ENCODE measurements around the gene CRY2.
"Not testable (repeated sequence)": the region's sequence is repeated elsewhere in the genome, so short reads cannot be mapped to it uniquely, and the experiment has no call there.

The CRY2 gene

DNA sequence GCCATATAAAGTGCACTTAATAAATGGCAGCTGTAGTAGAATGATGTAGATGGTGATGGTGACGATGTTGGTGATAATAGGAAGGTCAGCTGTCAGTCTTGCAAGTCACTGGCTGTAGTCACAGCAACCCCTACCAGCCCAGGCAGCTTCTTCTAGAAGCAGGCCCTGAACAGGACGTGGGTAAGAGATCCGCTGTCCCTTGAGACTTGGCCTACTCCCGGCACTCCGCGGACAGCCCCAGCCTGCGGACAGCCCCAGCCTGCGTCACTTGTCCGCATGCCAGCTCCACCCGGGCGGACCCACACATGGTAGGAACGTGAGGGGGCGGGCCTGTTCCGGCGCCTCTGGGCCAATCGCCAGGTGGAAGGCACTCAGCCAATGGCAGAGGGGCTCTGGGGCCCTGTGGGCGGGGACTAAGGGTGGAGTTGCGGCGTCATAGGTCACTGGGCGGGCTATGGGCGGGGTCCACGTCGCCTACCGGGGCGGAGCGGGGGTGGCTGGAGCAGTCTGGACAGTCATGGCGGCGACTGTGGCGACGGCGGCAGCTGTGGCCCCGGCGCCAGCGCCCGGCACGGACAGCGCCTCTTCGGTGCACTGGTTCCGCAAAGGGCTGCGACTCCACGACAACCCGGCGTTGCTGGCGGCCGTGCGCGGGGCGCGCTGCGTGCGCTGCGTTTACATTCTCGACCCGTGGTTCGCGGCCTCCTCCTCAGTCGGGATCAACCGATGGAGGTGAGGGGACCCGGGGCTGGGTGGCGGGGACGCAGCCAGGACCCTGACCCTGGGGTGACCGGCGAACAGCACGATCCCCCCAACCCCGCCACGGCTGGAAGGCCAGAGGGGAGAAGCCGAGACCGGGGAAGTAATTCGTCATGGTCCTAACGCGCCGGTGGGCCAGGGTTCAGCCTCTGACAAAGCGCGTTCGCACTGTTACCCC is at the start of gene CRY2:
Gene CRY2 (plus strand): TSS at position 502 of the 937 bp plus-strand sequence. CDS start 16 bp downstream, at position 518.
- peak; percentile 98 for DNase-seq (ENCODE audit: low read depth in 2 of 2)

DNA sequence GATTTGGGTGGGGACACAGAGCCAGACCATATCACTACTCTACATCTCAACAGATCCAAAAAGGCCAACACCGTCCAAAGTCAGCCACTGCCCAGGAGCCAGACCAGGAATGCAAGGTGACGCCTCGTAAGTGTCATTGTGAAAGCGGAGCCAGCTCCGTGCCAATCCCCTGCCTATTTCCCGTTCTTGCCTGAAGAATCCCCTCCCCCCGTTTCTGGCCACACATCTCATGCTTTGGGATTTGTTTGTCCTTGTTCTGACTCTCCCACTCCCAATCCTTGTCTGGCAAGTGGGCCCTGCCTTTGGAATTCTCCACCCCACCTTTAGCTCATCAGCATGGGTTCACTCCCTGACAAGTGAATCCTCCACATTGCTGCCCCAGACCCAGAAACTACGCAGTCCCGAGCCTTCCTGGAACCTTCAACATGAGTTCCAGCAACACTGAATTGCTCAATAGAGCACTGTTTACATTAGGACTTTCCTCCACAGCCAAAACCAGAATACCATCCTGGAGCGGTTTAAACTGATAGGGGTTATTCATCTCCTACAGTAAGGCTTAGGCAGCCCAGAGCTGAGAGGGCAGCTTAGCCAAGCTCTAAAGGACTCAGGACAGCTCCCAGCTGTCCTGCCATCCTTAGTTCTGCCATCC is 48.4 kb upstream of the CRY2 start:
- no peak for DNase-seq (ENCODE audit: low read depth in 2 of 2)

DNA sequence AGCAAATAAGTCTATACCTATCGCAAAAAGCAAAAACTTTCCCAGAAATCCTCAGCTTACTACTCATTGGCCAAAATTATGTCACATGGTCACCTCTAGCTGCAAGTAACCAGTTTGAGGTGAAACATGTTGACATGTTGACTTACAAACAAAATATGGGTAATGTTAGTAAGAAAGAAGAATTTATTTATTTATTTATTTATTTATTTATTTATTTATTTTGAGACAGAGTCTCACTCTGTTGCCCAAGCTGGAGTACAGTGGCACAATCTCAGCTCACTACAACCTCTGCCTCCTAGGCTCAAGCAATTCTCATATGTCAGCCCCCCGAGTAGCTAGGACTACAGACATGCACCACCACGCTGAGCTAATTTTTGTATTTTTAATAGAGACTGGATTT is 47.7 kb upstream of the CRY2 start:
- DNase-seq (ENCODE audit: low read depth in 2 of 2), result no peak

DNA sequence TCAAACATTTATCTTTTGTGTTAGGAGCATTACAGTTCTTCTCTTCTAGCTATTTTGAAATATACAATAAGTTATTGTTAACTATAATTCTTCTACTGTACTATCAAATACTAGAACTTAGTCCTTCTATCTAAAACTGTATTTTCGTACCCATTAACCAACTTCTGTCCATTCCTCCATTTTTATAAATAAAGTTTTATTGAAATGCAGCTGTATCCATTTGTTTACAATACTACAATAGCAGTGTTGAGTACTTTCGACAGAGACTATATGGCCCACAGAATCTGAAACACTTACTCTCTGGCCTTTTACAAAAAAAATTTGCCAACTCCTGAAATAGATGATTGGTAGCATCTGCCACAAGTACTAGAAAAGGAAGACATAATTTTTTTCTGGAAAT is 47.0 kb upstream of the CRY2 start:
- no peak for DNase-seq (ENCODE audit: low read depth in 2 of 2)

DNA sequence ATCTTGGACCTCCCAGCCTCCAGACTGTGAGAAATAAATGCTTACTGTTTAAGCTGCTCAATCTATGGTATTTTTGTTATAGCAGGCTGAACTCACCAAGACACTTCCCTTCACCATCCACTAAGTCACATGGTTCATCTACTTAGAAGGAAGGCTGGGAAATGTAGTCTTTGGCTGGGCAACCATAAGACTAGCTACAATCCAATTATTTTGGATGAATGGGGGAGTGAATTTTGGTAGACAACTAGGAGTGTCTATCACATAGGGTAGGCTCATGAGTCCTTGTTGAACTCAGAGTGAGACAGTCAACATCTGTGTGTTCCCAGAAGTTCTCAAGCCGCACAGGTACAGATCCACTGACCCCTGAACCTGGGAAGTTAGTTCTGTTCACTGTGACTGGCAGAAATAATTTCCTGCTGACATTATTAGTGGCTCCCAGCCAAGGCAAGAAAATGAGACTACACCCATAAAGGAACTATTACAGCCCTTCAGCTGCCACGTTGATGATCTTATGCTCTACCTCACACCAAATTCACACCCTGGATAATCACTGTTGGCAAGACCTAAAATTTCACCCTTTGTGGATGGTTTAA is 45.5 kb upstream of the CRY2 start:
- DNase-seq (ENCODE audit: low read depth in 2 of 2), result no peak

DNA sequence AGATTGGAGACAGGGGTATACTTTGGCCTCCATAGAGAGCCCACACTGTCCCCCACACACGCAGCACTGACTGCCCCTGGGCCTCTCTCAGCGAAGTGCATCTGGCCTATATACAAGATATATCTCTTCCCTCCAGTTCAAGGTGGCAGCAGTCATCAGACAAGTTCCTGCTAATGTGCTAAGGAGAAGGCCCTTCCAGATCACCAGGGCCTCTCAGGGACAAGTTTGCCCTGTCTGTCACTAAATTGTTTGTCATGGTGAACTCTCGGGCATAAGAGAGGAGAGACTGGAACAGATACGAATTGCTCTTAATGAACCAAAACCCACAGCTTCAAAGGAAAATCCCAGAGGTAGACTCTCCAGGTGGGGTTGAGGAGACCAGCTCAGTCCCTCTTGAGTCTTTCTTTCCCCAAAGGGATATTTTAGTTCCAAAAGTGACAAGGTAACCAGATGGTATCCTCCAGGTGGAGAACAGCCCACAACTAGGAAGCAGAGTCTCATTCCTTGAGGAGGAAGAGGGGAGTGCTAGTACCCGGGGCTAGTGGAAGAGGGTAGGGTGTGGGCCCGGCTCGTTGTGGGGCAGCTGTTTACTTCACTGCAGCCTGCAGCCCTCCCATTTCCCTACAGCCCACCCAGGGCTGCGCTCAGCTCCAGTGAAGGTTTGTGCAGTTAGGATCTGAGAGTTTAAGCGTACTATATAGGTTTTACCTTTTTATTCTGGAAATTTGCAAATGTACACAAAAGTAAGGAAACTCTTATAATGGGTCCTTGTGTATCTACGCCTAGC is 44.6 kb upstream of the CRY2 start:
- no peak for DNase-seq (ENCODE audit: low read depth in 2 of 2)

DNA sequence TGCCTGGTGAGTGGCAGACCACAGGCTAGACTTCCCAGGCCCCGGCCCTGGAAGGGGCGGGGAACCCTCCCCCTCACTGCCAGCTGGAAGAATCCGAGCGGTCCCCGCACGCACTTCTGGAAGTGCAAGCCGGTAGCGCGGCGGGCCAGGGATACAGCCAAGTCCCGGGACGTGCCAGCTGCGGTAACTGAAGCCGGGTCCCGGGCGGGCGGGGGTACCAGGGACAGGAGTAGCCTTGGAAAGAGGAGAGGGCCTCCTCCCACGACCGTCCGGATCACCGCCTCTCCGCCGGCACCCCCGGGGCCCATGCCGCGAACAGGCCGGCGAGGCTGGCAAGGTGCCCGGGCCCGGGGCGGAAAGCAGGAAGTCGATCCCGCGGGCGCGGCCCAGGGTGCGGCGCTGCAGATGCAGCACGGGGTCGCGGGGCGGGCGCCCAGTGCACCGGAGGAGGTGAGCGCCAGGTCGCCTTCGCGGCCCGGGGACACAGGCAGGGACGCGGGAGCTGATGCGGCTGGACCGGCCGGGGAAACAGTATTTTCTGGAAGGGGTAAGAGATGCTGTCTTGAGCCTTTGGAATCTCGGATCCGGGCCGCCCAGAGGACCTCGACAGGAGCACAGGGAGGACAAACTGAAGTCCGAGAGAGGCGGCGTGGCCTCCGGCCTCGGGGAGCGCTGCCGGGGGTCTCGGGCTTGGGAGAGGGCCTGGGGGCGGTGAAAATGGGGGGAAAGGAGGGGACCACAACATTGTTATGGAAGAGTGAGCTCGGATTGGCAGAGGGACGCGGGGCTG is 43.1 kb upstream of the CRY2 start:
- DNase-seq (ENCODE audit: low read depth in 2 of 2), result peak in 1 of 2 donors; percentile 55

DNA sequence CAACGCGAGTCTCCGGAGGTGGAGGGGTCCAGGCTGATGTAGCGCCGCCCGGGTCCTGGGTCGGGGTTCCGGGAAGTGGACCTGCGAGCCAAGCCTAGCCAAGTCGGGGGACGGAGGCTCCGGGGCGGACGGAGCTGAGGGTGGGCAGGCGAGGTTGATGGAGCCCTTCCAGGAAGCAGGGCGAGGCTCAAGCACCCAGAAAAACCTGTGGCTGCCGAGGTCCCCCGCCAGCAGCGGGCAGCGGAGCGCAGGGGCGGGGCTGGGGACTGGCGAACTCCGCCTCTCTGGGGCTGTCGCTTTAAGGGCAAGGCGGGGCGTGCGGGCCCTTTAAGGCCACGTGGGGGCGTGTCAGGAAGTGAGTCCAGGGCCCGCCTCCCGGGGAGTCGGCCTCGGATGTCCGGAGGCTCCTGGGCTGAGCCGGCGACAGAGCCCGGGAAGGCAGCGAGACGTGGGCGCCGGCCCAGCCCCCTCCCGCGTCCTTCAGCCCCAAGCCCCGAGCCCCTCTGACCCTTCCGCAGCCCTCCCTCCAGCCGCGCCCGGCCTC is 42.4 kb upstream of the CRY2 start, which contains the start of gene SLC35C1:
Gene SLC35C1 (plus strand): TSS at position 389 of the 544 bp plus-strand sequence. CDS start 653 bp downstream, outside the sequence.
- peak; percentile 92 to 94 for DNase-seq (ENCODE audit: low read depth in 2 of 2)

DNA sequence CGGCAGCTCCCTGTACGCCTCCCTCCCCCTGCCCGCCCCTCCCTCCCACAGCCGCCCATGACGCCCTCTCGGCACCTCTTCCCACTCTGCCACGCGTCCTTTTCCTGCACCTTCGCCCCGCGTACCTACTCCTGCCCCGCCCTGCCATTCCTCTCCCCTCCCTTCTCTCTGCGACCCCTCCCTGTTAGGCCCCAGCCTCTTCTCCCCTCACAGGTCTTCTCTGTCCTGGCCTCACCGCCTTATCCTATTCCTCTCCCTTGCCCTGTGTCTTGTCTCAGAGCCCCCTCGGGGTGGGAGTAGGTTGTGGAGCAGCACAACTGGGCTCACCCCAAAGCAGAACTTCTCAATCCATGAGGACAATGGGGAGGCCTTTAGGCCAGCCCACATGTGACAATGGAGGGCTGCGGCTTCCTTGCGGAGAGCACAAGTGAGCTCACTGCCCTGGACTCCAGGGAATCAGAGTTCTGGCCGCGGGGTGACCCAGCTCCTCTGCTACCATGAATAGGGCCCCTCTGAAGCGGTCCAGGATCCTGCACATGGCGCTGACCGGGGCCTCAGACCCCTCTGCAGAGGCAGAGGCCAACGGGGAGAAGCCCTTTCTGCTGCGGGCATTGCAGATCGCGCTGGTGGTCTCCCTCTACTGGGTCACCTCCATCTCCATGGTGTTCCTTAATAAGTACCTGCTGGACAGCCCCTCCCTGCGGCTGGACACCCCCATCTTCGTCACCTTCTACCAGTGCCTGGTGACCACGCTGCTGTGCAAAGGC is 41.8 kb upstream of the CRY2 start:
- no peak for DNase-seq (ENCODE audit: low read depth in 2 of 2)

DNA sequence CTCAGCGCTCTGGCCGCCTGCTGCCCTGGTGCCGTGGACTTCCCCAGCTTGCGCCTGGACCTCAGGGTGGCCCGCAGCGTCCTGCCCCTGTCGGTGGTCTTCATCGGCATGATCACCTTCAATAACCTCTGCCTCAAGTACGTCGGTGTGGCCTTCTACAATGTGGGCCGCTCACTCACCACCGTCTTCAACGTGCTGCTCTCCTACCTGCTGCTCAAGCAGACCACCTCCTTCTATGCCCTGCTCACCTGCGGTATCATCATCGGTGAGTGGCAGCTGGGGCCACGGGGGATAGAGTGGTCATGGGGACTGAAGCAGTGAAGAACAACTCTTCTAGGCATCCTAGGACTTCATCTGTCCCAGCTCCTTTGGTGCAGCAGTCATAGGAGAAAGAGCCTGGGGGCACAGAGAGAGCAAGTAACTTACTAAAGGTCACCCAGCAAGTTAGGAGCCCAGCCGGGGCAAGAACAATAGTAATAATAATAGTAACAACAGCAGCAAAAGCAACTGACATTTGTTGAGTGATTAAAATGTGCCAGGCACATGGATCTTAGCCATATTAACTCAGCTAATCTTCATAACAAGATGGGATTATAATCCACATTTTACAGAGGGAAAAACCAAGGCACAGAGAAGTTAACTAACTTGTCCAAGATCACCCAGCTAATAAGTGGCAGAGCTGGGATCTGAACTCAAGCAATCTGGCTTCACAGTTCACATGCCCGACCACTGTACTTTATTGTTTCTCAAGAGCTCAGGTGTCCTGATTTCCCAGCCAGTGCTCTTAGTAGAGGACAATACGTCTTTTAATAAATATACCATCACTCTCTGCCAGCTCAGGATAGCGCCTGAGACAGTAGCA is 41.0 kb upstream of the CRY2 start:
- no peak for DNase-seq (ENCODE audit: low read depth in 2 of 2)

DNA sequence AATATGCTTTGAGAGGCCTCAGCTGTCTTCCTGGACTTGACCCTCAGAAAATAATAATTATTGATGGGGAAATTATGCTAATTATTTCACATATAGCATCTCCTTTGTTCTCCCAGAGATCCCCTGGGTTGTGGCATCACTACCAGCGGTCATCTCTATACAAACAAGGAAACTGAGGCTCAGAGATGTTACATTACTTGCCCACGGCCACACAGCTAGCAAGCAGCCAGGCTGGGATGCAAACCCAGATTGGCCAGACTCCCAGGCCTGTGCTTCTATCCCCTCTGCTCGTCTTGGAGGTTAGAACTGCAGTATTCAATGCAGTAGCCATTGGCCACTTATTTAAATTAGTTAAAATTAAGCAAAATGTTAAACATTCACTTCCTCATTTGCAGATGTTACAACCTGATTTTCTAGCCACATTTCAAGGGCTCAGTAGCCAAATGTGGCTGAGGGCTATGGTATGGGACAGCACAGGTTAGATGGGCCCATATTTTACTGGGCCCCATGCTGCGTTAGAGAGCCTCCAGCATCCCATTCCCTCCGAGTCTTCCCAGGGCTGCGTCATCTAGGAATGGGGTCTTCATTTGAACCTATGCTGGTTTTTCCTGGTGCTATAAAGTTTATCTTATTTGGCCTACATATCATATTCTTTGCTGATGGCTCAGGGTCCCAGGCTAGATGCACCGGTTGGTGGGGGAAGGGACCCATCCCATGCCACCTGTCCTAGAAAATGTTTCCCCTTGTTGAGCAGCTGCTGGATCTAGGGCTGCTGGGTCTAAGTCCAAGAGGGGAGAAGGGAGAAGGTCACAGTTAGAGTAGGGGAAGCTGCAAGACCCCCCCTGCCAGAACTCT is 40.1 kb upstream of the CRY2 start:
- DNase-seq (ENCODE audit: low read depth in 2 of 2), result no peak

DNA sequence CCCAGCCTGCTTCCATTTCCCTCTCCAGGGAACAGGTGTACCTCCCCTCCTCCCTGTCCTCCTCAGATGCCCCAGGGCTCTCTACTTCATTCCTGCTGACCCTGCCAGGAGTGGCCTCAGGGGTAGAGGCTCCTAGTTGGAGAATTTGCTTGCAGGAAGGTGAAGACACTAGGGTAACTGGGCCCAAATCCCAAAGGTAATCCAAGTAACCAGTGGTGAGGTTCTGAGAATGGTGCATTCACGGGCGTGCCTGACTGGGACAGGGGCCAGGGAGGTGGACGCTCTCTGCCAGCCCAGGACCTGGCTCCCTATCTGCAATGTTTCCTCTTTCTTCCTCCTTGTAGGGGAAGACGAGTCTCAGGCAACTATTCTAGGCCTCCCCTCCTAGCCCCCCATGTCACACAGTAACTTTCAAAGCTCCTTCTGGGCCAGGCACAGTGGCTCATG is 39.5 kb upstream of the CRY2 start:
- no peak for DNase-seq (ENCODE audit: low read depth in 2 of 2)

DNA sequence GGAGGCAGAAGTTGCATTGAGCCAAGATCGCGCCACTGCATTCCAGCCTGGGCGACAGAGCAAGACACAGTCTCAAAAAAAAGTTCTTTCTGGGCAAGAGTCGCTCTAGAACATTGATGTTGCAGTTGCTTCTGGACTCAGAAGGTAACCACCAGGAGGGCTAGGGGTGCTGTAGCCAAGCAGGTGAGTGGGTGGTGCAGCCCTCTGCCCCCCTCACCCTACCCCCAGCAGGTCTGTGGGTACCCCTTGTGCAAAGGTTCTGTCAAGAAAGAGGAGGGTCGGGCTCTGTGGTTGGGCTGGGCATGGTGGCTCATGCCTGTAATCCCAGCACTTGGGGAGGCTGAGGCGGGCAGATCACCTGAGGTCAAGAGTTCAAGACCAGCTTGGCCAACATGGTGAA is 38.8 kb upstream of the CRY2 start:
- DNase-seq (ENCODE audit: low read depth in 2 of 2), result not testable (repeated sequence)

DNA sequence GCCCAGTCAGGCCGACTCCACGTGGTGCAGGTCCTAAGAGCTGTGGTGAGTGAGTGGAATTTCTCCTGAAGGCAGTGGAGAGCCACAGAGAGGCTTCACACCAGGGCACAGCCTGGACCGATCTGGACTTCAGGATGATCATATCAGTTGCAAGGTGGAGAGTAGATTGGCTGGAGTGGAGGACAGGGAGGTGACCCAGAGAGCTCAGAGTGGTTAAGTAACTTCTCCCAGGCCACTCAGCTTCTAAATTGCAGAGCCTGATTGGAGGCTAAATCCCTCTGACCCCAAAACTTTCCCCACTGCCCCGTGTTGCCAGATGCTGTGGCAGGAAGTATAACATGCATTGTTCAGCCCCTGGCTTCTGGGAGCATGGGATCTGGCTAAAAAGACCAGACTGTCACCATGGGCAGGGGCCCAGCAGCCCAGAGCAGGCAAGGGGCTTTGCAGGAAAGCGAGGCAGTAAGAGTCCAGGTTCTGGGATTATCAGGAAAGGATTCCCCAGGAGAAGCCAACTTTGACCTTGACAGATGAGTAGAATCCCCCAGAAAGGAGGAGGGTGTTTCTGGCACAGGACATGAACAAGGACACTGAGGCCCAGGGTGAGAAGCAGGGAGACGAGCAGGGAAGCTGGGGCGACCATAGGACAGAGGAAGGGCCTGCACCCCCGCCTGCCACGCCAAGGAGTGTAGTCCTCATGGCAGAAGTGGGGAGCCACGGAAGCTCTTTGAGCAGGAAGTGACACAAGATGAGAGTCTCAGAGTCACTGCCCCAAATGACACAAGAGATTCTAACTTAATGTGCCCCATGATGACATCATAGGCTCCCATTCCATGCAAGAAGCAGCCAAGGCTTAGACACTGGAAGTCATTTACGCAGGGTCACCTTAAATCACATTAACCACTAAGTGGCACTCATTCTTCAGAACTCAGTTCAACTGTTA is 37.5 kb upstream of the CRY2 start:
- no peak for DNase-seq (ENCODE audit: low read depth in 2 of 2)

DNA sequence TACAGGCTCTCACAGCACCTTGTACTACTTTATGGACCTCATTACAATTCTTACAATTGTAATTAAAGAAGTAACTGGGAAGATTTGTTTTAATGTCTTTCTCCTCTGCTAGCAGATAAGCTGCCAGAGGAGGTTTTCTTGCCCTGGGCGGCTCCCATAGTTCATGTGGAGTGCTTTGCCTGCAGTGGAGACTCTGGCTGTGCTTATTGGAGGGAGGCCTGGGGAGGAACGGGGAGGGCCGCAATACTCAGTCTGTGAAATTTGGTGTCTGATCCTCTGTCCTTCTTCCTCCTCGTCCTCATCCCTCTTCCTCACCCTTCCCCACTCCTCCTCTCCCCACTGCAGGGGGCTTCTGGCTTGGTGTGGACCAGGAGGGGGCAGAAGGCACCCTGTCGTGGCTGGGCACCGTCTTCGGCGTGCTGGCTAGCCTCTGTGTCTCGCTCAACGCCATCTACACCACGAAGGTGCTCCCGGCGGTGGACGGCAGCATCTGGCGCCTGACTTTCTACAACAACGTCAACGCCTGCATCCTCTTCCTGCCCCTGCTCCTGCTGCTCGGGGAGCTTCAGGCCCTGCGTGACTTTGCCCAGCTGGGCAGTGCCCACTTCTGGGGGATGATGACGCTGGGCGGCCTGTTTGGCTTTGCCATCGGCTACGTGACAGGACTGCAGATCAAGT is 36.7 kb upstream of the CRY2 start:
- DNase-seq (ENCODE audit: low read depth in 2 of 2), result no peak

DNA sequence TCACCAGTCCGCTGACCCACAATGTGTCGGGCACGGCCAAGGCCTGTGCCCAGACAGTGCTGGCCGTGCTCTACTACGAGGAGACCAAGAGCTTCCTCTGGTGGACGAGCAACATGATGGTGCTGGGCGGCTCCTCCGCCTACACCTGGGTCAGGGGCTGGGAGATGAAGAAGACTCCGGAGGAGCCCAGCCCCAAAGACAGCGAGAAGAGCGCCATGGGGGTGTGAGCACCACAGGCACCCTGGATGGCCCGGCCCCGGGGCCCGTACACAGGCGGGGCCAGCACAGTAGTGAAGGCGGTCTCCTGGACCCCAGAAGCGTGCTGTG is 36.2 kb upstream of the CRY2 start:
- no peak for DNase-seq (ENCODE audit: low read depth in 2 of 2)

Data from stimulated activated CD8-positive, alpha-beta memory T cell treated with anti-CD3 and anti-CD28 coated beads, Interleukin-7, amount 100 ng/mL, for 4 hours (primary cell).